DMS53 treated with DMSO at 0.1 percent for 48 hours (cell line): ENCODE data around the gene RPL3.

Experiments
- DNase-seq: peaks from one replicate; lab custom pipeline; 2025; ENCODE audit not compliant: unreplicated experiment; lab: John Stamatoyannopoulos, UW

Gene RPL3

DNA sequence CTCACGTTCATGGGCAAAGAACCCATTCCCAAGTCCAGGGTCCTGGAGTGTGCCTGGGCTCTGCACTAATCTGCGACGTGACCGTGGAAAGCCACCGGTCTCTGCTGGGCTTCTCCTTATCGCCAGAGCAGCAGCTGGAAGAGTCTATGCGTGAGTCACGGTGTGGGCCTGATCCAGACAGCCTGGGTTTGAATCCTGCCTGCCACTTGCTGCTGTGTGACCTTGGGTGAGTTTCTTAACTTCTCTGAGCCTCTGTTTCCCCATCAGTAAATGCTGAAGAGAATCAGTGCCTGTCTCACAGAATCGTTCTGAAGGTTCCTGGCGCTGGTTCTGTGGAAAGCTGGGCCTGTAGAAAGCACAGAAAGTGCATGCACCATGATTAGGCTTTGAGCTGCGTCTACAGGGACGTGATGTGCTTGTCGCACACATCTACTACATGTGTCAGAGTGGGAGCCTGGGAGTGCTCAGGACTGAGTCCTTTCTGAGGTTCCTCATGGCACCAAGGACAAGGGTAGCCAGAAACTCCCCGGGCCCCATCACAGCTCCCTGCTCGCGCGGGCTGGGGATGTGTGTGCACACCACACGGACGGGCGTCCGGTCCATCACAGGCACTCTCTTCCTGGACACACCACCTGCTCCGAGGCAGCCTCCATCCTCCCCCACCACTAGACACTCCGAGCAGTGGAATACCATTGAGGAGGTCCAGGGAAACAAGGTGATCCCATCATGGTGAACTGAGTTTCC is 54.1 kb downstream of the RPL3 start:
- no peak for DNase-seq

DNA sequence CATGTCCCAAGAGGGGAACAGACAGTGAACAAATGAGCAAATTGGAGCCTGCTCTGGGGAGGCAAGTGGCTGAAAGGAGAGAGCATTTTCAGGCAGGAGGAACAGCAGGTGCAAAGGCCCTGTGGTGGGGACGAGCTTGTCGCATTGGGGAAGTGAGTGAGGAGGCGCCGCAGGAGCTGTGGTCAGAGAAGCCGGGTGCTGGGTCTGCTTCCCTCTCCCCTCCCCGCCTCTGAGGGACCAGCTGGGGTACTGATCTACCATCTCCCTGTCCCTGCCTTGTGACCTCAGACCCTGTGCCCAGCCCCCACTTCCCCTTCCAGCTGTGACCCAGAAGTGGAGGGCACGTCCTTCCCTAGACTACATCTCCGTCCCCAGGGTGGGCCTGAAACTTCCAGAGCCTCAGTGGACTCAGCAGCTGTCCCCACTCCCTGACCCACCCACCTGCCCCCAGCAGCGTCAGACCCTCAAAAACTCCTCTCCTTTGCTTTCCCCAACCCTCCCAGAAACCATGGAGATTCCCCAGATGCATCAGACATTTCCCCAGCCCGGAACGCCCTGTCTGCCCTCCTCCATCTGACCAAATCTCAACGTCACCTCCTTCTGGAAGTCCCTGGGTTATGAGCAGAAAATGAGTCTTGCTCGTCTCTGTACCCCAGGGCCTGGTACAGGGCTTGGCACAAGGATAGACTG is 54.9 kb downstream of the RPL3 start:
- no peak for DNase-seq

DNA sequence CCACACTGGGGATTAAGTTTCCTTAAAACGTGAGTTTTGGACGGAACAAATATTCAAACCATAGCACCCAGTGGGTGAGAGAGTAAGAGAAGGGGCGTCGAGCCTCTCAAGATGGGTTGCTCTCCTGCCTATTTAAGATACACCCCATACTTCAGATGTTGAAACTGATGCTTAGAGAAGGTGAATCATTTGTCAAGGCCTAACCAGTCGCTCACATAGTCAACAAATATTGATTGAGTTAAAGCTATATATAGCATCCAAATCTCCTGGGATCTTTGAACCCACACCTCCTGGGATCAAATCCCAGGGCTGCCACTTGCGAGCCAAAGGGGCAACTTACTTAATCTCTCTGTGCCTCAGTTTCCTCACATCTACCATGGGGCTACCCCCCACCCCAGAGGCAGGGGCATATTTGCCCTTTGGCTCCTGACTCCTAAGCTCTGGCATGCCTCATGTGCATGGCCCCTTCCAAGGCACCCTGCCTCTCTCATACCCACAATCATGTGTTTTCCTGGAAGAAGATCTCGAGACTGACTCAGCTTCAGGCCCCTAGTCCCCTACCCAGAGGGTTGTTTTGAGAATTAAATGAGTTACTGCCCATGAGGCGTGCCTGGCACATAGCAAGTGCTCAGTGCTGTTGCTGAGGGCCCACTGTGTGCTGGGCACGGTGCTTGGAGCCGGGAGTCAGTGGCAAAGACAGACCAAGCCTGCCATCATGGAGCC is 55.6 kb downstream of the RPL3 start:
- DNase-seq, result no peak
